NCI-H2107 treated with DMSO at 0.1 percent for 48 hours (cell line): ENCODE results near the gene AKNA.

Source experiments
- DNase-seq: peaks from one replicate; lab custom pipeline; 2025; ENCODE audit not compliant: unreplicated experiment; lab: John Stamatoyannopoulos, UW

AKNA gene

GRCh38 chr9:114364134-114365041 lies 23.4 kb downstream of the AKNA start:
- no peak for DNase-seq

- no peak for DNase-seq
Measured at GRCh38 chr9:114363424-114363823, 24.4 kb downstream of the AKNA start.

GRCh38 chr9:114362394-114362793 lies 25.4 kb downstream of the AKNA start:
- no peak for DNase-seq

GRCh38 chr9:114361542-114361941 lies 26.2 kb downstream of the AKNA start:
- DNase-seq = no peak

- DNase-seq = no peak
Measured at GRCh38 chr9:114359801-114360200, 28.0 kb downstream of the AKNA start.

- DNase-seq = no peak
Measured at GRCh38 chr9:114357911-114358328, 29.9 kb downstream of the AKNA start.

GRCh38 chr9:114357360-114357759 lies 30.4 kb downstream of the AKNA start:
- no peak for DNase-seq

- DNase-seq = no peak
Measured at GRCh38 chr9:114356792-114357191, 31.0 kb downstream of the AKNA start.

- DNase-seq = no peak
Measured at GRCh38 chr9:114355821-114356220, 32.0 kb downstream of the AKNA start.

GRCh38 chr9:114351932-114352331 lies 35.9 kb downstream of the AKNA start:
- no peak for DNase-seq

GRCh38 chr9:114350636-114351401 lies 37.0 kb downstream of the AKNA start:
- DNase-seq = no peak

- DNase-seq = no peak
Measured at GRCh38 chr9:114349713-114350480, 37.9 kb downstream of the AKNA start.

GRCh38 chr9:114348906-114349482 lies 38.8 kb downstream of the AKNA start:
- peak; percentile 32 for DNase-seq

- DNase-seq = no peak
Measured at GRCh38 chr9:114348261-114348905, 39.4 kb downstream of the AKNA start.

GRCh38 chr9:114347675-114348074 lies 40.1 kb downstream of the AKNA start:
- DNase-seq = no peak

GRCh38 chr9:114346146-114346545 lies 41.6 kb downstream of the AKNA start:
- no peak for DNase-seq

- DNase-seq = no peak
Measured at GRCh38 chr9:114345493-114346065, 42.2 kb downstream of the AKNA start.

GRCh38 chr9:114344692-114345091 lies 43.1 kb downstream of the AKNA start:
- no peak for DNase-seq

GRCh38 chr9:114344188-114344566 lies 43.6 kb downstream of the AKNA start:
- DNase-seq = no peak
